ENCODE data around the gene LMO2.
"Not testable (repeated sequence)": the region's sequence is repeated elsewhere in the genome, so short reads cannot be mapped to it uniquely, and the experiment has no call there.

LMO2 gene

GRCh38 chr11:33855500-33855899, 36.4 kb downstream of the LMO2 start:
- Histone ChIP-seq H3K27me3 (replicated peaks; ENCODE audit: control insufficient read depth, insufficient read depth, low read length) (peaks cover 73% of the 10 kb centered on the region), H3K4me1 (ENCODE audit: control insufficient read depth, insufficient read depth, low read length) (no peaks in the 10 kb centered on the region), H3K9me3 (ENCODE audit: control insufficient read depth, low read length) (no peaks in the 10 kb centered on the region), H3K4me3 (ENCODE audit: low read length) (no peak overlapping the region), H3K36me3 (ENCODE audit: control insufficient read depth, insufficient read depth, low read length, severe bottlenecking) (no peaks in the 10 kb centered on the region), H3K9ac (ENCODE audit: low read length) (no peak overlapping the region)
- DNase-seq (ENCODE audit: low read depth) = no peak

- Histone ChIP-seq H3K9me3 (ENCODE audit: control insufficient read depth, low read length) (no peaks in the 10 kb centered on the region), H3K27me3 (replicated peaks; ENCODE audit: control insufficient read depth, insufficient read depth, low read length) (peaks cover 58% of the 10 kb centered on the region), H3K9ac (ENCODE audit: low read length) (no peak overlapping the region), H3K4me3 (ENCODE audit: low read length) (no peak overlapping the region), H3K36me3 (ENCODE audit: control insufficient read depth, insufficient read depth, low read length, severe bottlenecking) (no peaks in the 10 kb centered on the region), H3K4me1 (ENCODE audit: control insufficient read depth, insufficient read depth, low read length) (no peaks in the 10 kb centered on the region)
- no peak for DNase-seq (ENCODE audit: low read depth)
These were observed 43.0 kb downstream of the LMO2 start for GRCh38 chr11:33848717-33849390.

- H3K4me1 ChIP-seq (ENCODE audit: control insufficient read depth, insufficient read depth, low read length) = no peaks in the 10 kb centered on the region
- DNase-seq (ENCODE audit: low read depth) = no peak
- no peak overlapping the region for H3K9ac ChIP-seq (ENCODE audit: low read length)
- H3K36me3 ChIP-seq (ENCODE audit: control insufficient read depth, insufficient read depth, low read length, severe bottlenecking) = no peaks in the 10 kb centered on the region
- H3K27me3 ChIP-seq (replicated peaks; ENCODE audit: control insufficient read depth, insufficient read depth, low read length) = peaks cover 57% of the 10 kb centered on the region
- H3K9me3 ChIP-seq (ENCODE audit: control insufficient read depth, low read length) = no peaks in the 10 kb centered on the region
- no peak overlapping the region for H3K4me3 ChIP-seq (ENCODE audit: low read length)
These were observed 44.6 kb downstream of the LMO2 start for GRCh38 chr11:33847251-33847650.

- no peak overlapping the region for H3K9ac ChIP-seq (ENCODE audit: low read length)
- no peaks in the 10 kb centered on the region for H3K4me1 ChIP-seq (ENCODE audit: control insufficient read depth, insufficient read depth, low read length)
- H3K36me3 ChIP-seq (ENCODE audit: control insufficient read depth, insufficient read depth, low read length, severe bottlenecking) = no peaks in the 10 kb centered on the region
- no peak for DNase-seq (ENCODE audit: low read depth)
- no peaks in the 10 kb centered on the region for H3K9me3 ChIP-seq (ENCODE audit: control insufficient read depth, low read length)
- H3K27me3 ChIP-seq (replicated peaks; ENCODE audit: control insufficient read depth, insufficient read depth, low read length) = peaks cover 60% of the 10 kb centered on the region
- H3K4me3 ChIP-seq (ENCODE audit: low read length) = no peak overlapping the region
These were observed 47.6 kb downstream of the LMO2 start for GRCh38 chr11:33844236-33844635.

GRCh38 chr11:33843018-33843417, 48.9 kb downstream of the LMO2 start:
- Histone ChIP-seq H3K9ac (ENCODE audit: low read length) (no peak overlapping the region), H3K9me3 (ENCODE audit: control insufficient read depth, low read length) (no peaks in the 10 kb centered on the region), H3K27me3 (replicated peaks; ENCODE audit: control insufficient read depth, insufficient read depth, low read length) (peaks cover 56% of the 10 kb centered on the region), H3K4me3 (ENCODE audit: low read length) (no peak overlapping the region), H3K4me1 (ENCODE audit: control insufficient read depth, insufficient read depth, low read length) (no peaks in the 10 kb centered on the region), H3K36me3 (ENCODE audit: control insufficient read depth, insufficient read depth, low read length, severe bottlenecking) (no peaks in the 10 kb centered on the region)
- DNase-seq (ENCODE audit: low read depth) = no peak

- Histone ChIP-seq H3K4me1 (ENCODE audit: control insufficient read depth, insufficient read depth, low read length) (no peaks in the 10 kb centered on the region), H3K36me3 (ENCODE audit: control insufficient read depth, insufficient read depth, low read length, severe bottlenecking) (no peaks in the 10 kb centered on the region), H3K9ac (ENCODE audit: low read length) (no peak overlapping the region), H3K27me3 (replicated peaks; ENCODE audit: control insufficient read depth, insufficient read depth, low read length) (peaks cover 52% of the 10 kb centered on the region), H3K9me3 (ENCODE audit: control insufficient read depth, low read length) (no peaks in the 10 kb centered on the region), H3K4me3 (ENCODE audit: low read length) (no peak overlapping the region)
- DNase-seq (ENCODE audit: low read depth) = no peak
These were observed 49.5 kb downstream of the LMO2 start for GRCh38 chr11:33842236-33842915.

- H3K4me3 ChIP-seq (ENCODE audit: low read length); H3K9ac ChIP-seq (ENCODE audit: low read length); H3K36me3 ChIP-seq (ENCODE audit: control insufficient read depth, insufficient read depth, low read length, severe bottlenecking); H3K9me3 ChIP-seq (ENCODE audit: control insufficient read depth, low read length); DNase-seq (ENCODE audit: low read depth): not testable (repeated sequence)
- H3K27me3 ChIP-seq (replicated peaks; ENCODE audit: control insufficient read depth, insufficient read depth, low read length) = peaks cover 34% of the 10 kb centered on the region
- peaks cover 11% of the 10 kb centered on the region for H3K4me1 ChIP-seq (ENCODE audit: control insufficient read depth, insufficient read depth, low read length)
These were observed 53.6 kb downstream of the LMO2 start for GRCh38 chr11:33838234-33838633.

- Histone ChIP-seq H3K4me1 (ENCODE audit: control insufficient read depth, insufficient read depth, low read length) (peaks cover 11% of the 10 kb centered on the region), H3K27me3 (replicated peaks; ENCODE audit: control insufficient read depth, insufficient read depth, low read length) (peaks cover 36% of the 10 kb centered on the region)
- H3K9ac ChIP-seq (ENCODE audit: low read length); H3K9me3 ChIP-seq (ENCODE audit: control insufficient read depth, low read length); H3K36me3 ChIP-seq (ENCODE audit: control insufficient read depth, insufficient read depth, low read length, severe bottlenecking); DNase-seq (ENCODE audit: low read depth); H3K4me3 ChIP-seq (ENCODE audit: low read length): not testable (repeated sequence)
These were observed 54.5 kb downstream of the LMO2 start for GRCh38 chr11:33837334-33837733.

- Histone ChIP-seq H3K36me3 (ENCODE audit: control insufficient read depth, insufficient read depth, low read length, severe bottlenecking) (no peaks in the 10 kb centered on the region), H3K4me3 (ENCODE audit: low read length) (peak overlapping the region; percentile 69), H3K9me3 (ENCODE audit: control insufficient read depth, low read length) (no peaks in the 10 kb centered on the region), H3K4me1 (ENCODE audit: control insufficient read depth, insufficient read depth, low read length) (peaks cover 18% of the 10 kb centered on the region), H3K27me3 (replicated peaks; ENCODE audit: control insufficient read depth, insufficient read depth, low read length) (peaks cover 25% of the 10 kb centered on the region), H3K9ac (ENCODE audit: low read length) (peak overlapping the region; percentile 22)
- DNase-seq (ENCODE audit: low read depth) = peak; percentile 82
These were observed 56.6 kb downstream of the LMO2 start for GRCh38 chr11:33835143-33835878.

GRCh38 chr11:33832676-33833075, 59.2 kb downstream of the LMO2 start:
- DNase-seq (ENCODE audit: low read depth) = no peak

GRCh38 chr11:33830903-33831648, 60.8 kb downstream of the LMO2 start:
- Histone ChIP-seq H3K4me3 (ENCODE audit: low read length) (no peak overlapping the region), H3K9me3 (ENCODE audit: control insufficient read depth, low read length) (no peaks in the 10 kb centered on the region), H3K4me1 (ENCODE audit: control insufficient read depth, insufficient read depth, low read length) (peaks cover 23% of the 10 kb centered on the region), H3K9ac (ENCODE audit: low read length) (no peak overlapping the region), H3K36me3 (ENCODE audit: control insufficient read depth, insufficient read depth, low read length, severe bottlenecking) (no peaks in the 10 kb centered on the region), H3K27me3 (replicated peaks; ENCODE audit: control insufficient read depth, insufficient read depth, low read length) (peaks cover 21% of the 10 kb centered on the region)
- no peak for DNase-seq (ENCODE audit: low read depth)

More at GRCh38 chr11:33832676-33833075, 59.2 kb downstream of the LMO2 start:
- Histone ChIP-seq H3K4me3 (ENCODE audit: low read length) (no peak overlapping the region), H3K9ac (ENCODE audit: low read length) (no peak overlapping the region), H3K27me3 (replicated peaks; ENCODE audit: control insufficient read depth, insufficient read depth, low read length) (peaks cover 21% of the 10 kb centered on the region), H3K36me3 (ENCODE audit: control insufficient read depth, insufficient read depth, low read length, severe bottlenecking) (no peaks in the 10 kb centered on the region), H3K4me1 (ENCODE audit: control insufficient read depth, insufficient read depth, low read length) (peaks cover 23% of the 10 kb centered on the region), H3K9me3 (ENCODE audit: control insufficient read depth, low read length) (no peaks in the 10 kb centered on the region)
